HL-60/S4 treated with phorbol 12-myristate 13-acetate at 8.2 ng/mL for 4 days and 3 days (cell line): ENCODE measurements around the gene RHO.
"Not testable (repeated sequence)": the region's sequence is repeated elsewhere in the genome, so short reads cannot be mapped to it uniquely, and the experiment has no call there.

Experiments
- in situ Hi-C: fragments of 300-500 bp; cut with MboI; formaldehyde crosslinking; loops from 2 replicates; pipeline ENCODE4 v1.15.0; 2022; ENCODE audit warnings: low sequenced_read_pairs

Gene RHO

DNA sequence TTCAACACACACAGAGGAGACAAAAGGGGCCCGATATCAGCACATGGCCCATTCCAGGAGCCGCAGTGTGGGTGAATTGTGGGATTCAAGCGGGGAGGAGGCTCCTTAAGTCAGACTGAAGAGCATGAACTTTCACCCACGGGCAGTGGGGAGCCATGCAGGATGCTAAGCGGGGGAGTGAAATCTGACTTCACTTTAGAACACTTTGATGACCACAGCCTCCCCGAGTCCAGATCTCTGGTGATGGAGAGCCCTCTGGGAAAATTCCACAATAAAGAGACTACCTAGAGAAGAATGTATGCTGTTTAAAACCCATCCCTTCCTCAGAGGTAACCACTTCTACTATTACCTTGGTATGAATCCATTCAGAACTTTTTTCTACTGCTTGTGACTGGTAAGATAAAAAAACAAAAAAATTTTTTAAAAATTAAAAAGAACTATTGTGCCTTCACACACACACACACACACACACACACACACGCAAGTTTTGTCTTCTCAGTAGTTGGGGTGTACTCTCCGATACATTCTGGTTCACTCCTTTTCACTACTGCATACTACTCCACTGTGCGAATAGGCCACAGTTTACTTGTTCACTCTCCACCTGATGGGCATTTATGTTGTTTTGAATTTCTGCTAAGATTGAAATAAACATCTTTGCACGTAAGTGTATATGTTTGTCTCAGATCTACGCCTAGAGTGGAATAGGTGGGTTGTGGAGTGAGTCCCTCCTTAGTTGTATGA is 12.5 kb downstream of the RHO start:
- in situ Hi-C loops, result no loop called here

DNA sequence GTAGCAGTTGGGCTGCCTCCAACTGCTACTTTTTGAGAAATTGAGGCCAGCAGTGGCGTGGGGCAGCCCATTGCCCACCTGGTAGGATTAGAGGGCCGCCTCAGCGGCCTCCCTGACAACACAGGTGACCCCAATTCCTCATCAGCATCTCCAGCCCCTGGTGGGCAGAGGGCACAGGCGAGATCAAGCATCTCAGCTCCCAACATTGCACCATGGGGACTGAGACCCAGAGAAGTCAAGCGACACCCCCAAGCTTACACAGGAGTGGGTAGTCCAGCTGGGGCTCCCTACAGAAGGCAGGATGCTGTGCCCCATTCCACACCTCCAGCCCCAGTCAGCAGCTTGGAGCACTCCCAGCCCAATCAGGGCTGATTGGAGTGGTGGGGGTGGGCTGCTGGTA is 14.3 kb downstream of the RHO start:
- in situ Hi-C loops, result no loop called here

- in situ Hi-C loops, result no loop called here
Observed at GRCh38 chr3:129543156-129543790, 14.8 kb downstream of the RHO start, which contains the start of gene H1-8. Gene H1-8, plus strand, starts transcription at chr3:129543175. Its CDS starts 44 bp downstream, at chr3:129543219.

DNA sequence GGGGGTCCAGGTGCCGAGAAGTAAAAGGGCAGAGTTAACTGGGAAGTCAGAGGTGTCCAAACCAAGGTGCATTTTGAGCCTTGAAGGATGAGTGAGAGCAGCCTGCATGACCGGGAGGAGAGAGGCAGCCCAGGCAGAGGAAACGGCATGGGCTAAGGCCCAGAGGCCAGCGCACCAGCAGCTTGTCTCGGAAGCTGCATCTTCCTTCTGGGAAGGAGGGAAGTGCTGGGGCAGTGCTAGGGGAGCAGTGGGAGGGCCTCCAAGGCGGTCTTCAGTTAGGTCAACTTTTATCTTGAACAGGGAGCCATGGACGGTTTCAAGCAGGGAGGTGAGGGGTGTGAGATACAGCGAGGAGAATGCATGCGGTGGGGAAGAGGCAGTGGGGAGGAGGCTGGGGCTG is 15.6 kb downstream of the RHO start:
- in situ Hi-C loops, result no loop called here

GRCh38 chr3:129545951-129546350 is 17.5 kb downstream of the RHO start:
- in situ Hi-C loops, result not testable (repeated sequence)

DNA sequence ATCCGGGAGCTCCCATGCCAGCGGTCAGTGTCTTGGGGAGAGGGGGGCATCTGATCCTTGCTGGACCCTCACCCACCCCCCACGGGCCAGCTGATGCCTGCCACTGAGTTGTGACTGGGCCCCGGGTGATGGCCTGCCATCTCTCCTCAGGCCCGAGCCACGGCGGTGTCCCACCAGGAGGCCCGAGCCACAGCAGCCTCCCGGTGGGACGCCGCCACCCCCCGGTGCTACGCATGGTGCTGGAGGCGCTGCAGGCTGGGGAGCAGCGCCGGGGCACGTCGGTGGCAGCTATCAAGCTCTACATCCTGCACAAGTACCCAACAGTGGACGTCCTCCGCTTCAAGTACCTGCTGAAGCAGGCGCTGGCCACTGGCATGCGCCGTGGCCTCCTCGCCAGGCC is 18.8 kb downstream of the RHO start:
- in situ Hi-C loops, result no loop called here

DNA sequence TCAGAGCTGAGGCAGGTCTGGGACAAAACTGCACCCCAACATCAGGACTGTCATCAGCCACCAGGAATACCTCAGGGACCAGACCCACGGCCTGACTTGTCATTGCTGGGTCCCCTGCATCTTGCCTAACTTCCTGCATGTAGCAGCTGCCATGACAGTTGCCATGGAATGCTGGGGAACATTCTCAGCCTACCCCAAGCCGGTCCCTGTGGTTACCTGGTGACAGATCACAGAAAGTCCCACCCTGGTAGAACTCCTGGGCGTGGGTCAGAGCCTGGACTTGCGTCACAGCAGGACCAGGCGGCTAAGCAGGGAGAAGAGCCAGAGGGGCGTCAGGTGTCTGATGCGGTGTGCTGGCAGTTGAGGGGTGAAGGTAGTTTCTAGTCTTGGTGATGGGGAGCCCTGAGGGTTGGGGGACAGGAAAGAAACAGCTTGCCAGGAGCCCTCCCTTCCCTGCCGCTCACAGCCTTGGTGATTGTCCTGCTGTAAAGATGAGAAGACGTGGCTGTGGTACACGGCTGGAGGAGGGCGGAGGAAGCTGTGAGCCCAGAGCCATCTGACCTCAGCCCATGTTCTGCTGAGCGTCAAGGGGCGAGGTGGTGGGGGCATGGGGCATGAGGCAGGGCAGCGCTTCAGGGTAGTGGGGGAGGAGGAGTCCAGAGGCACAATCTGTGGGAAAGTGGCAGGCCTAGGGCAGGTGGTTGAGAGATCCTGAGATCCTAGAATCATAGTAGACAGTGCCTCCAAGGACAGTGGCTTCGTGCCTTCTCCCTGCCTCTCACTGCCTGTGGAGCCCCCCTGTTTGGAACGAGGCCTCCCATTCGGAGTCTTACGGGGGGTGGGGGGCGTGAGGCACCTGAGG is 19.9 kb downstream of the RHO start:
- in situ Hi-C loops, result no loop called here

GRCh38 chr3:129549006-129549800 is 20.8 kb downstream of the RHO start:
- in situ Hi-C loops, result no loop called here

DNA sequence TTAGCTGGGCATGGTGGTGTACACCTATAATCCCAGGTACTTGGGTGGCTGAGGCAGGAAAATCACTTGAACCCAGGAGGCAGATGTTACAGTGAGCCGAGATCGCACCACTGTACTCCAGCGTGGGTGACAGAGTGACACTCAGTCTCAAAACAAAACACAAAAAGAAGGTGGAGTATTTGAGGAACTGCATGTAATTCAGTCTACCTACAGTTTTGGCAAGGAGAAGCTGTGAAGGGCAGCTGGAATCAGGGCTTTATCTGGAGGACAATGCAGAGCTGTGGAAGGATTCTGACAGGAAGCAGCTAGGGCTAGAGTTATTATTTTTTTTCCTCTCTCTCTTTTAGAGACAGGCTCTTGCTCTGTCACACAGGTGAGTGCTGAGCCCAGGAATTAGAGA is 21.4 kb downstream of the RHO start:
- in situ Hi-C loops, result no loop called here

GRCh38 chr3:129552287-129553050 is 24.0 kb downstream of the RHO start:
- in situ Hi-C loops, result no loop called here

GRCh38 chr3:129553171-129553570 is 24.7 kb downstream of the RHO start:
- in situ Hi-C loops, result no loop called here

DNA sequence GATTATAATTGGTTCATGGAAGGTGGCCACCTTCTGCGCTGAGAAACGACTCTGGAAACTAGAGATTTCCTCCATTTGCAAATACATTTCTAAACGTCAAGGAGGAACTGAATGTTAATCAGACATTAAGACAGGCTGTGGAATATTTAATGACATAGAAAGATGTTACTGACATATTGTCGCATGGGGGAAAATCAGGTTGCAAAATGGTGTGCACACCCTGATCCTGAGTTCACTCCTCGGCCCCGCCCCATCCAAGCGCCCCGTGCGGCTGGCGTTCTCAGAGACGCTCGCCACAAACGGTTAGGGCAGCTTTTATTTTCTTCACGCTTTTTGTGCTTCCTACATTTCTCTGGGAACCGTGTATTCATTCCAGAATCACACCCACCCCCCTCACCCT is 25.3 kb downstream of the RHO start:
- in situ Hi-C loops, result no loop called here

GRCh38 chr3:129554356-129555152 is 26.1 kb downstream of the RHO start:
- in situ Hi-C loops, result no loop called here

GRCh38 chr3:129555153-129555550 is 26.7 kb downstream of the RHO start:
- in situ Hi-C loops, result no loop called here

GRCh38 chr3:129555616-129556357 is 27.3 kb downstream of the RHO start:
- in situ Hi-C loops, result no loop called here

- in situ Hi-C loops, result no loop called here
Observed at GRCh38 chr3:129556358-129556695, 27.9 kb downstream of the RHO start.

- in situ Hi-C loops, result no loop called here
Observed at GRCh38 chr3:129556890-129557547, 28.6 kb downstream of the RHO start.

GRCh38 chr3:129557548-129557894 is 29.1 kb downstream of the RHO start:
- in situ Hi-C loops, result no loop called here
